Osteocyte (in vitro differentiated cells): ENCODE results near the gene MOBP. TPM values are rescaled to one million over a fixed set of nuclear protein-coding genes. Genes with fewer than 3 reads are reported as not detected.

Experiments used
- DNase-seq: peaks from one replicate; pipeline ENCODE4 v3.0.0; 2021; ENCODE audit warnings: mixed read lengths; ENCODE audit not compliant: unreplicated experiment; ENCODE audit errors: extremely low spot score
- H3K27ac Mint-ChIP-seq: one replicate; pipeline ENCODE4 v1.8.0; 2021; ENCODE audit warnings: mild to moderate bottlenecking, mixed read lengths; ENCODE audit not compliant: unreplicated experiment
- H3K27me3 Mint-ChIP-seq: one replicate; pipeline ENCODE4 v1.8.0; 2021; ENCODE audit warnings: mixed read lengths; ENCODE audit not compliant: unreplicated experiment
- H3K36me3 Mint-ChIP-seq: one replicate; pipeline ENCODE4 v1.8.0; 2021; ENCODE audit warnings: mixed read lengths; ENCODE audit not compliant: unreplicated experiment
- H3K4me1 Mint-ChIP-seq: one replicate; pipeline ENCODE4 v1.8.0; 2021; ENCODE audit warnings: mixed read lengths; ENCODE audit not compliant: unreplicated experiment
- H3K4me3 Mint-ChIP-seq: one replicate; pipeline ENCODE4 v1.8.0; 2021; ENCODE audit warnings: mild to moderate bottlenecking, moderate library complexity, mixed read lengths; ENCODE audit not compliant: unreplicated experiment
- H3K9me3 Mint-ChIP-seq: one replicate; pipeline ENCODE4 v1.8.0; 2021; ENCODE audit warnings: mixed read lengths; ENCODE audit not compliant: unreplicated experiment
- CTCF ChIP-seq: fragments of 200-600 bp; sonication (generic); IDR thresholded peaks from 2 replicates; pipeline ENCODE4 v1.5.0; 2021; ENCODE audit warnings: antibody characterized with exemption, mild to moderate bottlenecking, moderate library complexity
- total RNA-seq: library from RNA; stranded (reverse); gene quantifications from 2 replicates; pipeline ENCODE4 v1.2.1, GENCODE V29; 2021

MOBP gene
- total RNA-seq, 1 donor from 2014 or later: not detected

GRCh38 chr3:39519103-39519502 is 51.6 kb downstream of the MOBP start:
- Mint-ChIP-seq H3K4me1 (no peaks in the 10 kb centered on the region), H3K9me3 (no peaks in the 10 kb centered on the region), H3K36me3 (no peaks in the 10 kb centered on the region), H3K27me3 (peaks cover 3% of the 10 kb centered on the region), H3K27ac (no peak overlapping the region), H3K4me3 (no peak overlapping the region)
- no peak for DNase-seq
- no peak for TF ChIP-seq CTCF

- no peaks in the 10 kb centered on the region for H3K36me3 Mint-ChIP-seq
- peaks cover 5% of the 10 kb centered on the region for H3K9me3 Mint-ChIP-seq
- H3K27ac Mint-ChIP-seq: no peak overlapping the region
- TF ChIP-seq CTCF: no peak
- H3K4me3 Mint-ChIP-seq: no peak overlapping the region
- H3K27me3 Mint-ChIP-seq: no peaks in the 10 kb centered on the region
- no peaks in the 10 kb centered on the region for H3K4me1 Mint-ChIP-seq
- DNase-seq: no peak
These were observed 52.2 kb downstream of the MOBP start for GRCh38 chr3:39519554-39520288.

- H3K4me3 Mint-ChIP-seq: no peak overlapping the region
- no peaks in the 10 kb centered on the region for H3K36me3 Mint-ChIP-seq
- TF ChIP-seq CTCF: no peak
- H3K9me3 Mint-ChIP-seq: peaks cover 11% of the 10 kb centered on the region
- H3K4me1 Mint-ChIP-seq: no peaks in the 10 kb centered on the region
- no peak for DNase-seq
- H3K27me3 Mint-ChIP-seq: no peaks in the 10 kb centered on the region
- no peak overlapping the region for H3K27ac Mint-ChIP-seq
These were observed 54.0 kb downstream of the MOBP start for GRCh38 chr3:39521456-39521855.

GRCh38 chr3:39524107-39524506 is 56.6 kb downstream of the MOBP start:
- no peak overlapping the region for H3K4me3 Mint-ChIP-seq
- DNase-seq: no peak
- no peak for TF ChIP-seq CTCF
- H3K36me3 Mint-ChIP-seq: no peaks in the 10 kb centered on the region
- peaks cover 11% of the 10 kb centered on the region for H3K9me3 Mint-ChIP-seq
- H3K27ac Mint-ChIP-seq: no peak overlapping the region
- H3K27me3 Mint-ChIP-seq: no peaks in the 10 kb centered on the region
- H3K4me1 Mint-ChIP-seq: no peaks in the 10 kb centered on the region

GRCh38 chr3:39528844-39529243 is 61.4 kb downstream of the MOBP start:
- no peak for TF ChIP-seq CTCF
- Mint-ChIP-seq H3K9me3 (peaks cover 11% of the 10 kb centered on the region), H3K4me1 (no peaks in the 10 kb centered on the region), H3K36me3 (no peaks in the 10 kb centered on the region), H3K4me3 (no peak overlapping the region), H3K27me3 (no peaks in the 10 kb centered on the region), H3K27ac (no peak overlapping the region)
- DNase-seq: no peak
